Skeletal muscle tissue (tissue), 4 donors: ENCODE data around the gene HS6ST3. TPM values are rescaled to one million over a fixed set of nuclear protein-coding genes. Genes with fewer than 3 reads are reported as not detected.

Source experiments
- H3K27ac ChIP-seq: one replicate; pipeline ENCODE4 v1.7.0; 2013; ENCODE audit warnings: mild to moderate bottlenecking, low read depth, low read length, inconsistent platforms
- H3K27me3 ChIP-seq, 3 donors: one replicate each; pipeline ENCODE4 v1.7.0; 2013; ENCODE audit warnings: low read length in 3 of 3; ENCODE audit not compliant: control insufficient read depth in 3 of 3, insufficient read depth in 3 of 3
- H3K36me3 ChIP-seq, 3 donors: one replicate each; pipeline ENCODE4 v1.7.0; 2013; ENCODE audit warnings: low read length in 3 of 3; ENCODE audit not compliant: control insufficient read depth in 3 of 3, insufficient read depth in 3 of 3
- H3K4me1 ChIP-seq, 3 donors: one replicate each; pipeline ENCODE4 v1.7.0; 2013; ENCODE audit warnings: low read length in 3 of 3, mild to moderate bottlenecking in 3 of 3; ENCODE audit not compliant: control insufficient read depth in 3 of 3, insufficient read depth in 3 of 3
- H3K4me3 ChIP-seq, 3 donors: one replicate each; pipeline ENCODE4 v1.7.0; 2013; ENCODE audit warnings: low read length in 3 of 3
- H3K9ac ChIP-seq, 3 donors: one replicate each; pipeline ENCODE4 v1.7.0; 2013; ENCODE audit warnings: low read length in 3 of 3, mild to moderate bottlenecking in 3 of 3, moderate library complexity in 2 of 3, low read depth in 1 of 3
- H3K9me3 ChIP-seq, 3 donors: one replicate each; pipeline ENCODE4 v1.7.0; 2013; ENCODE audit warnings: low read length in 3 of 3; ENCODE audit not compliant: control insufficient read depth in 3 of 3
- total RNA-seq: library from RNA; depleted of rRNA; stranded (reverse); fragments of >200 nt; gene quantifications from one replicate; pipeline ENCODE4 v1.2.3, GENCODE V29; 2014
- donor health status: Osteomylitis.

Gene HS6ST3
- total RNA-seq, 1 donor from 2014 or later, result 0.52 TPM

DNA sequence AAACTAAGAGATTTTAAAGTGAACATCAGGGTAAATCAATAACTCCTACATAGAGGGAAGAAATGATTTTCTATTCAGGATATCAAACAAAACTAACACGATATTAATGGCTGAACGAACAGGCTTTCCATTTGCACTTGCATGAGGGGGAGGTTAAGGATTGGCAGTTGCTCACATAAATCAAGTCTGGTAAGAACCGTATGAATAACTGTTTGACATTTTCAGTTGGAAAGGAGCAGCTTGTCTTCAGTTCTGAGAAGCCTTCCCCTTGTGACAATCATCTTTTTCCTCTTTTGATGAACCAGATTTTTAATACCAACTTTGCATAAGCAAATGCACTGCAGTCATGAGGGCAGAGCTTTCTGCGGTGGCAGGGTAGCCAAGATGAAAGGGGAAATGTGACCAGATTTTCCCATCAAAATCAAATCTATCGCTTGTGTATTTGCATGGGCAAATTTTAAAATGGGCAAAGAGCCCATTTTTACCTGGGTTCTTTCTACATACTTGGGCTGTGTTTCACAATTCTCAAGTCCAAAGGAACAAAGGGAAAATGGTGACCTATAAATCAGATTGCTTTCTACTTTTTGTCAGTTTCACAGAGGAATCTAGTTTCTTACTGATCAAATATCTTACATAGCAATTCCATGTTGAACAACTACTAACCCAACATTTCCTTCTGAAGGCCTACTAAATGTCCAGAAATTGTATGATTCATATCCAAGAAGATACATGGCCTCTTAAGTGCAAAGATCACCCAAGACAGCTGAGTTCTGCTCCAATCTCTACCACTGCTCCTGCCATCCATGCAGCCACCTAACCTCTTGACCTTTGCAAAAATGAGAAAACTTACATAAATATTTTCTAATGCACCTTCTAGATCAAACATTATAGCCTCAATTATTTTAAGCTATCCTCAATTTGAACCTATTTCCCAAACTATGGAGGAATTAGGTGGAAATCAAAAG, 654.7 kb downstream of the HS6ST3 start:
- Histone ChIP-seq H3K36me3 (no peaks in the 10 kb centered on the region), H3K27ac (no peak overlapping the region), H3K9me3 (no peaks in the 10 kb centered on the region), H3K27me3 (no peaks in the 10 kb centered on the region), H3K9ac (no peak overlapping the region), H3K4me1 (no peaks in the 10 kb centered on the region), H3K4me3 (no peak overlapping the region)

DNA sequence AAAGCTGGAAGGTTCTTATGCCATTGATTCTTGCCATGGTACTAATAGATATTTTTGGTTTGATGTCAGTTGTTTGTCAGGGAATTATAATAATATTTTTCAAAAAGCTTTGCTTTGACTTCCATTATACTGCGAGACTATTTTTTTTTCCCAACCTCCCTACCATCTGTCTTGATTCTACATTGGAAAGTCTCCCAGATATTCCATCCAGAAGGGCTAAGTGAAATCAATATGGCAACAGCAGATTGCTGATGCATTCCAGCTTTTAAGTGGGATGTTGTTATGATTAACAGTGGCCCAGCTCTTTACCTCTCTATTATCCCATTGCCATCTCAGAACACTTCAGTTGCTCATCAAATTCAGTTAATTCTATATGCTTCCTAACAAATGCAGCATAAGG, 657.0 kb downstream of the HS6ST3 start:
- Histone ChIP-seq H3K9me3 (no peaks in the 10 kb centered on the region), H3K36me3 (no peaks in the 10 kb centered on the region), H3K27me3 (no peaks in the 10 kb centered on the region), H3K4me1 (no peaks in the 10 kb centered on the region), H3K27ac (no peak overlapping the region), H3K9ac (no peak overlapping the region), H3K4me3 (no peak overlapping the region)

DNA sequence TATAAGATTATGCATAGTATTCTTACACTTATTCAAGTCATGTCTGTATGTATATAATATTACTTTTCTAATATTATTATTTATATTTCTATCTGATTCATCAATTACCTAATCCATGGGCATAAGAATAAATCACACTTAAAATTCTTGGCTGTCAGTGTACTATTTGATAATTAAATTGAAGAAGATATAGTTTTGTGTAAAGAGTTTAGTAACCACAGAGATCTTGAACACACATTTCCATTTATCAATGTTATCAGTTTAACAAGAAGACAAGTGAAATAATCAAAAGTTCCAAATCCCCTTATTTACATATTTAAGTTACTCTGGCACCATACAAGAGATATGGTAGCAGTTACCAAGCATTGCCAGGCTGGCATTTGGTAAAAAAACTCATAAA, 659.9 kb downstream of the HS6ST3 start:
- no peaks in the 10 kb centered on the region for H3K27me3 ChIP-seq
- H3K36me3 ChIP-seq, result no peaks in the 10 kb centered on the region
- no peak overlapping the region for H3K4me3 ChIP-seq
- H3K9ac ChIP-seq, result no peak overlapping the region
- H3K27ac ChIP-seq, result no peak overlapping the region
- H3K9me3 ChIP-seq, result no peaks in the 10 kb centered on the region
- H3K4me1 ChIP-seq, result no peaks in the 10 kb centered on the region

GRCh38 chr13:96751089-96751488, 661.2 kb downstream of the HS6ST3 start:
- Histone ChIP-seq H3K9ac (no peak overlapping the region), H3K4me1 (no peaks in the 10 kb centered on the region), H3K9me3 (no peaks in the 10 kb centered on the region), H3K27ac (no peak overlapping the region), H3K4me3 (no peak overlapping the region), H3K27me3 (no peaks in the 10 kb centered on the region), H3K36me3 (no peaks in the 10 kb centered on the region)

DNA sequence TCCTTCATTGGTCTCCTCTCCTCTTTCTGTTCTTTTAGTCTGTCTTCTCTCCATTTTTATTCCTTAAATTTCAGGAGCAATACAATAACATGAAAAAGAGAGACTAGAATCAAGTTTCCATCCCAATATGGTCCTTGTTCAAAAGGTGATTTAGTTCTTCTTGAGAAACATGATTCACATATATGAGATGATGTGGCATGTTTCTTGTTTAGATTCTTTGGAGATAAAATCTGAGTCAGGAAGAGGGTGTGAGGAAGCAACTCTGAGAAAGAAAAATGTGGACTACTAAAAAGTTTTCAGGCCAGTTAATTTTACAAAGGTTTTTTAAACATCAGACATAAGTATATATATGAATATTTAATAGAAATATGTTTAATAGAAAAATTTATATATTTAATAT, 673.0 kb downstream of the HS6ST3 start:
- Histone ChIP-seq H3K36me3 (no peaks in the 10 kb centered on the region), H3K4me3 (no peak overlapping the region), H3K27ac (no peak overlapping the region), H3K27me3 (no peaks in the 10 kb centered on the region), H3K9me3 (no peaks in the 10 kb centered on the region), H3K9ac (no peak overlapping the region), H3K4me1 (no peaks in the 10 kb centered on the region)

DNA sequence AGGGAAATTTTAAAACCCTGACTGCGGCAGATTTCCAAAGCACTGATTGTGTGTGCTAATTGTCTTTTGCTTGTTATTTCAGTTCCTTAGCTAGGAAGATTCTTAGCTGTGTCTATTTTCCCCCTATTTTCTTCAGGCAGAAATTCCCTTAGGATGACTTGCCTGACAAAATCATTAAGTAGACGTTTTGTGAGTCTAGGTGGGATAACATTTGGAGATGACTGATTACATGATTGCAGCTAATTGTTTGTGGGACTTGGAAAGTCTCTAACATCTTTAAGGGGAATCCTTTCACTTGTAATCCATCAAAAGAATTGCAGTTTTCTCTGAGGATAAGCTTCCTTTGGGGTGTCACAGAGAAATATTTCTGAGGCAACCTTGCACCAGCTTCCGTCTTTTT, 676.4 kb downstream of the HS6ST3 start:
- Histone ChIP-seq H3K27me3 (no peaks in the 10 kb centered on the region), H3K9me3 (no peaks in the 10 kb centered on the region), H3K4me1 (no peaks in the 10 kb centered on the region), H3K36me3 (no peaks in the 10 kb centered on the region), H3K9ac (no peak overlapping the region), H3K27ac (no peak overlapping the region), H3K4me3 (no peak overlapping the region)

DNA sequence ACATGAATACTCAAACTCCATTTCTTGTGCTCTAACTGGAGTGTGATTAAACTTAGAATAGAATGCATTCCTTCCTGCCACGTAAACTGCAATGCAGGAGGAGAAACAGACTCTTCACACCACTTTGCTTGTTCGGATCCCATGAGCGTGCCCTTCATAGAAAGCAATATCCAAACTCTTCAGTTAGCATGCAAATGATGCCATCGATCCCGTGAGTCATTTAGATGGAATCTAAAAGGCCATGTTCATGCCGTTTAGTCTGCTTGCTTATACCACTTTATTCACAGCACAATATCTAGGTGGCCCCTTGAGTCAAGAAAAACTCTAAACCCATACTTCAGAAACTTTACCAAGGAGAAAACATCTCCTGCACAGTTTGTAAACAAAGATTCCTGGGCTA, 678.6 kb downstream of the HS6ST3 start:
- no peaks in the 10 kb centered on the region for H3K9me3 ChIP-seq
- H3K4me3 ChIP-seq, result no peak overlapping the region
- H3K27ac ChIP-seq, result no peak overlapping the region
- H3K4me1 ChIP-seq, result no peaks in the 10 kb centered on the region
- H3K9ac ChIP-seq, result no peak overlapping the region
- H3K36me3 ChIP-seq, result no peaks in the 10 kb centered on the region
- H3K27me3 ChIP-seq, result no peaks in the 10 kb centered on the region

GRCh38 chr13:96769874-96770273, 680.0 kb downstream of the HS6ST3 start:
- Histone ChIP-seq H3K4me3 (no peak overlapping the region), H3K9ac (no peak overlapping the region), H3K27ac (no peak overlapping the region), H3K36me3 (no peaks in the 10 kb centered on the region), H3K4me1 (no peaks in the 10 kb centered on the region), H3K27me3 (no peaks in the 10 kb centered on the region), H3K9me3 (no peaks in the 10 kb centered on the region)

GRCh38 chr13:96771486-96772367, 681.8 kb downstream of the HS6ST3 start:
- Histone ChIP-seq H3K36me3 (no peaks in the 10 kb centered on the region), H3K9me3 (no peaks in the 10 kb centered on the region), H3K27me3 (no peaks in the 10 kb centered on the region), H3K4me3 (no peak overlapping the region), H3K27ac (no peak overlapping the region), H3K9ac (no peak overlapping the region), H3K4me1 (no peaks in the 10 kb centered on the region)

DNA sequence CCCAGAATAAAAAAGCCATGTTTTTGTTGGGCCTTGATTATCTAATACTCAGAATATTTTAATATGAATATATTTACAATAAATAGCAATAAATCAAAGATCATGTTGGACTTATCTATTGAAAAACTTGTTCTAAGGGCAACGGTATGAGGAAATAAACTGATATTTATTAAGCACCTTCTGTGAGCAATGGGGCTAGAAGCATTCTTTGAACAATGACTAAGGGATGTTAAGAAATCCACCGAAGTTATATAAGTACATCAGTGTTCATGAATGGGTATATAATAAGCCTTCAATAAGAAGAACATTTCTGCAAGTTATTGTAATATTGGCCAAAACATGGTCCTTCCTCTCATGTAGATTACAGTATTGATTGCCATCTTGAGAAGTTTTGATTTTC, 682.5 kb downstream of the HS6ST3 start:
- Histone ChIP-seq H3K4me1 (no peaks in the 10 kb centered on the region), H3K4me3 (no peak overlapping the region), H3K36me3 (no peaks in the 10 kb centered on the region), H3K9ac (no peak overlapping the region), H3K9me3 (no peaks in the 10 kb centered on the region), H3K27me3 (no peaks in the 10 kb centered on the region), H3K27ac (no peak overlapping the region)
